ENCODE results near the gene CRISP3.
"Not testable (repeated sequence)": the region's sequence is repeated elsewhere in the genome, so short reads cannot be mapped to it uniquely, and the experiment has no call there.

The CRISP3 gene

DNA sequence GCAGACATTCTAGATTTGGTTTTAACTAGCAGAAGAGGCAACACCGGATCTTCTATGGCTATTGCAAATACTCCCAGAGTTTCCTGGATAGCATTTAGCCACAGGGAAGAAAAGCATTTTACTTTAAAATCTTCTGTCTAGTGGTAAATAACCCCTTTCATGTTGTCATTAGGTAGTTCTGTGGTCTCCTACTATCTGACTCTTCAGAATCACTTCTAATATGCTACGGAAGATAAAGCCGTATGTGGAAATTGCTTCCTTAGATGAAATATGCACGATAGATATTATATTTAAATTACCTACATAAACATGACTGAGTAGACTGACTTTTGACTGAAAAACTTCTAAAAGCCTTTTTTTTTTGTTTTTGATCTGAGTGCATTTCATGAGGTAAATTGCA is 759 bp downstream of the CRISP3 start:
- no peak overlapping the region for H3K9ac ChIP-seq (ENCODE audit: low read depth, low read length)
- H3K27ac ChIP-seq (ENCODE audit: low read depth, low read length), result no peak overlapping the region
- H3K36me3 ChIP-seq (ENCODE audit: control insufficient read depth, insufficient read depth, low read length), result no peaks in the 10 kb centered on the region
- H3K27me3 ChIP-seq (ENCODE audit: control insufficient read depth, insufficient read depth, low read length), result no peaks in the 10 kb centered on the region
- no peaks in the 10 kb centered on the region for H3K9me3 ChIP-seq (ENCODE audit: control insufficient read depth, insufficient read depth, low read length)
- H3K4me3 ChIP-seq (ENCODE audit: low read depth, low read length), result no peak overlapping the region
- H3K4me1 ChIP-seq (ENCODE audit: control insufficient read depth, insufficient read depth, low read length), result no peaks in the 10 kb centered on the region

GRCh38 chr6:49739423-49739822 is 4.8 kb downstream of the CRISP3 start:
- Histone ChIP-seq H3K27me3 (ENCODE audit: control insufficient read depth, insufficient read depth, low read length) (no peaks in the 10 kb centered on the region), H3K9me3 (ENCODE audit: control insufficient read depth, insufficient read depth, low read length) (no peaks in the 10 kb centered on the region), H3K9ac (ENCODE audit: low read depth, low read length) (no peak overlapping the region), H3K36me3 (ENCODE audit: control insufficient read depth, insufficient read depth, low read length) (no peaks in the 10 kb centered on the region), H3K4me1 (ENCODE audit: control insufficient read depth, insufficient read depth, low read length) (no peaks in the 10 kb centered on the region), H3K4me3 (ENCODE audit: low read depth, low read length) (no peak overlapping the region), H3K27ac (ENCODE audit: low read depth, low read length) (no peak overlapping the region)

DNA sequence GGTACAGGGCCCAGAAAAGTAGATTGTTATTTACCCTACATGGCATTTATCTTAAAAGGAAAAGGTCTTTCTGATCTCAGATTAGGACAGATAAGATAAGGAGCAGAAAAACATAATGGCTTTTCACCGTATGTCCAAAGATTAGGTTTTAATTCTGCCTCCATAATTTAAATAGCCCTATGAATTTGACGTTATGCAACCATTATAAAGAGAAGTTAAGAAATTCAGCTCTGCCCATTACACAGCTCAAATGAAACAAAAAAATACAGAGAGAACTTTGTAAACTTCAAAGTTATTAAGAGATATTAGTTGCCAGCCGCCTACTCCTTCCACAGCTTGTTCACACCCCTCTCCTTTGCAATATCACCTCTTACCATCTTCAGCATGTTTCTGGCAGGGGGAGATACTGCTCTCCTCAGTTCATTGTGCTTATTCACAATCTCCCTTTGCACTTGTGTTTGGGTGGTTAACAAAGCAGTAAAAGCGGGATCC is 8.1 kb downstream of the CRISP3 start:
- no peak overlapping the region for H3K27ac ChIP-seq (ENCODE audit: low read depth, low read length)
- no peak overlapping the region for H3K9ac ChIP-seq (ENCODE audit: low read depth, low read length)
- no peak overlapping the region for H3K4me3 ChIP-seq (ENCODE audit: low read depth, low read length)
- H3K36me3 ChIP-seq (ENCODE audit: control insufficient read depth, insufficient read depth, low read length), result no peaks in the 10 kb centered on the region
- no peaks in the 10 kb centered on the region for H3K9me3 ChIP-seq (ENCODE audit: control insufficient read depth, insufficient read depth, low read length)
- no peaks in the 10 kb centered on the region for H3K4me1 ChIP-seq (ENCODE audit: control insufficient read depth, insufficient read depth, low read length)
- no peaks in the 10 kb centered on the region for H3K27me3 ChIP-seq (ENCODE audit: control insufficient read depth, insufficient read depth, low read length)

- Histone ChIP-seq H3K9me3 (ENCODE audit: control insufficient read depth, insufficient read depth, low read length) (no peaks in the 10 kb centered on the region), H3K9ac (ENCODE audit: low read depth, low read length) (no peak overlapping the region), H3K27me3 (ENCODE audit: control insufficient read depth, insufficient read depth, low read length) (no peaks in the 10 kb centered on the region), H3K4me1 (ENCODE audit: control insufficient read depth, insufficient read depth, low read length) (no peaks in the 10 kb centered on the region), H3K4me3 (ENCODE audit: low read depth, low read length) (no peak overlapping the region), H3K36me3 (ENCODE audit: control insufficient read depth, insufficient read depth, low read length) (no peaks in the 10 kb centered on the region), H3K27ac (ENCODE audit: low read depth, low read length) (no peak overlapping the region)
Observed at GRCh38 chr6:49733680-49734079, 10.5 kb downstream of the CRISP3 start.

DNA sequence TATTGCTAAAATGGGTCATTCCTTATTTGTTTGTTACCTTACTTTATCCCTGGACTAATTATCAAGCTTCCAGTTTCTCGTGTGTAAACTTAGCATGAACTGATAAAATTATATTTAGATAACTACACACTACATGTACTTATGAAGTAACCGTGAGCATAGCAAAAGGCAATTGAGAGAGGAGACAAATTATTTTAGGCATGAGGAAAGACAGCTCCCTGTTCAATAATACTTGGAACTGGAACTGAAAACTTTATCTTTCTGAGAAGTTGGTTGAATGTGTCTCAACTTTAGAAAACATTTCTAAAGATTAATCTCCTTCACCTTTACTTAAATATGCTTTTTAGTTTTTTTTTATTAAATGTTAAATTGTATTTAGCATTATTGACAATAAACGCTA is 11.4 kb downstream of the CRISP3 start:
- no peaks in the 10 kb centered on the region for H3K27me3 ChIP-seq (ENCODE audit: control insufficient read depth, insufficient read depth, low read length)

GRCh38 chr6:49730251-49730650 is 13.9 kb downstream of the CRISP3 start:
- no peaks in the 10 kb centered on the region for H3K36me3 ChIP-seq (ENCODE audit: control insufficient read depth, insufficient read depth, low read length)
- no peaks in the 10 kb centered on the region for H3K9me3 ChIP-seq (ENCODE audit: control insufficient read depth, insufficient read depth, low read length)
- H3K9ac ChIP-seq (ENCODE audit: low read depth, low read length), result no peak overlapping the region
- H3K27ac ChIP-seq (ENCODE audit: low read depth, low read length), result no peak overlapping the region
- no peaks in the 10 kb centered on the region for H3K4me1 ChIP-seq (ENCODE audit: control insufficient read depth, insufficient read depth, low read length)
- no peaks in the 10 kb centered on the region for H3K27me3 ChIP-seq (ENCODE audit: control insufficient read depth, insufficient read depth, low read length)
- H3K4me3 ChIP-seq (ENCODE audit: low read depth, low read length), result no peak overlapping the region

More for the DNA sequence above, 11.4 kb downstream of the CRISP3 start:
- Histone ChIP-seq H3K9me3 (ENCODE audit: control insufficient read depth, insufficient read depth, low read length) (no peaks in the 10 kb centered on the region), H3K4me1 (ENCODE audit: control insufficient read depth, insufficient read depth, low read length) (no peaks in the 10 kb centered on the region), H3K36me3 (ENCODE audit: control insufficient read depth, insufficient read depth, low read length) (no peaks in the 10 kb centered on the region), H3K27ac (ENCODE audit: low read depth, low read length) (no peak overlapping the region), H3K4me3 (ENCODE audit: low read depth, low read length) (no peak overlapping the region), H3K9ac (ENCODE audit: low read depth, low read length) (no peak overlapping the region)

DNA sequence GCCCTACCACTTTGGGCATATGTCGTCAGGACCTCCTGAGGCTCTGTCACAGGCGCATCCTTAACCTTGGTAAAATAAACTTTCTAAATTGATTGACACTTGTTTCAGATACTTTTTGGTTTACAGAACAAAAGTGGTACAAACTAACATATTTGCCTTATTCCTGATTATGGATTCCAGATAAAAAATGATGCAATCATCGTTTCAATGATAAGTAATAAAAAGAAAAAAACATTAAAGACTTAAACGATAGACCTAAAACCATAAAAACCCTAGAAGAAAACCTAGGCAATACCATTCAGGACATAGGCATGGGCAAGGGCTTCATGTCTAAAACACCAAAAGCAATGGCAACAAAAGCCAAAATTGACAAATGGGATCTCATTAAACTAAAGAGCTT is 20.3 kb downstream of the CRISP3 start:
- H3K27me3 ChIP-seq (ENCODE audit: control insufficient read depth, insufficient read depth, low read length); H3K4me1 ChIP-seq (ENCODE audit: control insufficient read depth, insufficient read depth, low read length); H3K27ac ChIP-seq (ENCODE audit: low read depth, low read length); H3K4me3 ChIP-seq (ENCODE audit: low read depth, low read length); H3K9ac ChIP-seq (ENCODE audit: low read depth, low read length); H3K36me3 ChIP-seq (ENCODE audit: control insufficient read depth, insufficient read depth, low read length): not testable (repeated sequence)
- peaks cover 18% of the 10 kb centered on the region for H3K9me3 ChIP-seq (ENCODE audit: control insufficient read depth, insufficient read depth, low read length)

GRCh38 chr6:49721297-49721696 is 22.9 kb downstream of the CRISP3 start:
- Histone ChIP-seq H3K9me3 (ENCODE audit: control insufficient read depth, insufficient read depth, low read length) (peaks cover 26% of the 10 kb centered on the region), H3K9ac (ENCODE audit: low read depth, low read length) (no peak overlapping the region), H3K27me3 (ENCODE audit: control insufficient read depth, insufficient read depth, low read length) (no peaks in the 10 kb centered on the region), H3K4me3 (ENCODE audit: low read depth, low read length) (no peak overlapping the region), H3K4me1 (ENCODE audit: control insufficient read depth, insufficient read depth, low read length) (no peaks in the 10 kb centered on the region), H3K27ac (ENCODE audit: low read depth, low read length) (no peak overlapping the region), H3K36me3 (ENCODE audit: control insufficient read depth, insufficient read depth, low read length) (no peaks in the 10 kb centered on the region)

DNA sequence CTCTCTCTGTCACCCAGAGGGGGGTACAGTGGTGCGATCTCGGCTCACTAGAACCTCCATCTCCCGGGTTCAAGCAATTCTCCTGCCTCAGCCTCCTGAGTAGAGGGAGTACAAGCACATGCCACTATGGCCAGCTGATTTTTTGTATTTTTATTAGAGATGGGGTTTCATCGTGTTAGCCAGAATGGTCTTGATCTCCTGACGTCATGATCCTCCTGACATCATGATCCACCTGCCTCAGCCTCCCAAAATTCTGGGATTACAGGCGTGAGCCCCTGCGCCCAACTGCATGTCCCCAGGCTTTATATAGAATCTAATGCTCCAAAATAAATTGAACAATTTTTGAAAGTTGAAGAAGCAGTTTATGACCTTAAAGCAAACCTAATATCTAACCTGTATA is 23.8 kb downstream of the CRISP3 start:
- Histone ChIP-seq H3K4me3 (ENCODE audit: low read depth, low read length) (no peak overlapping the region), H3K27me3 (ENCODE audit: control insufficient read depth, insufficient read depth, low read length) (no peaks in the 10 kb centered on the region), H3K36me3 (ENCODE audit: control insufficient read depth, insufficient read depth, low read length) (no peaks in the 10 kb centered on the region), H3K9ac (ENCODE audit: low read depth, low read length) (no peak overlapping the region), H3K4me1 (ENCODE audit: control insufficient read depth, insufficient read depth, low read length) (no peaks in the 10 kb centered on the region), H3K9me3 (ENCODE audit: control insufficient read depth, insufficient read depth, low read length) (peaks cover 26% of the 10 kb centered on the region), H3K27ac (ENCODE audit: low read depth, low read length) (no peak overlapping the region)

DNA sequence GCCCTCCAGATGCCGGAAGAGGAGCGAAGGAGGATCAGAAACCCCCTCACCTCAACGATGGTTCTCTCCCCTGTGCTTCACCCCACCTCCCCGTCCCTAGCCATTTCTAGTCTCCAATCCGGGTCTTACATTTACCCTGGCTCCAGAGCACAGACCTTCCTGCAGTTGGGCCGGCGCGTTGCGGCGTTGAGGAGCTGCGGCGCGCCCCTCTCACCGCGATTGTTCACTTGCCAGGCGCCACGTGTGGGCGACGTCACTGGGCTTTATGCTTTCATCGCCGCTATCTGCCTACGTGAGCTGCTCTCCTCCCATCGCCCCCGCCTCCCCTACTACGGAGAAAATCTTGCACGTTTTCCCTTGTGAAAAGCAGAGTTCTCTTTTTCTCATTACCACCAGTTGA is 30.8 kb downstream of the CRISP3 start, which contains the start of gene CRISP2:
TSS of gene CRISP2 (minus strand) at position 198 of the 400 bp plus-strand sequence. CDS start 4,347 bp downstream, outside the sequence.
- Histone ChIP-seq H3K9me3 (ENCODE audit: control insufficient read depth, insufficient read depth, low read length) (0 out of 2 replicates have a peak, but pooled peaks cover 2% of the 10 kb centered on the region), H3K4me3 (ENCODE audit: low read depth, low read length) (0 out of 2 replicates have a peak within 1 kb of the TSS, but pooled peaks have one; percentile 18)

GRCh38 chr6:49698478-49698877 is 45.7 kb downstream of the CRISP3 start:
- H3K36me3 ChIP-seq (ENCODE audit: control insufficient read depth, insufficient read depth, low read length), result no peaks in the 10 kb centered on the region
- no peaks in the 10 kb centered on the region for H3K27me3 ChIP-seq (ENCODE audit: control insufficient read depth, insufficient read depth, low read length)
- no peaks in the 10 kb centered on the region for H3K9me3 ChIP-seq (ENCODE audit: control insufficient read depth, insufficient read depth, low read length)
- no peak overlapping the region for H3K4me3 ChIP-seq (ENCODE audit: low read depth, low read length)
- H3K9ac ChIP-seq (ENCODE audit: low read depth, low read length), result no peak overlapping the region
- H3K4me1 ChIP-seq (ENCODE audit: control insufficient read depth, insufficient read depth, low read length), result no peaks in the 10 kb centered on the region
- H3K27ac ChIP-seq (ENCODE audit: low read depth, low read length), result no peak overlapping the region

More for the DNA sequence above, 30.8 kb downstream of the CRISP3 start, which contains the start of gene CRISP2:
- Histone ChIP-seq H3K27ac (ENCODE audit: low read depth, low read length) (no peak within 1 kb of the TSS), H3K36me3 (ENCODE audit: control insufficient read depth, insufficient read depth, low read length) (no peaks in the 10 kb centered on the region), H3K9ac (ENCODE audit: low read depth, low read length) (no peak within 1 kb of the TSS), H3K27me3 (ENCODE audit: control insufficient read depth, insufficient read depth, low read length) (no peaks in the 10 kb centered on the region), H3K4me1 (ENCODE audit: control insufficient read depth, insufficient read depth, low read length) (no peaks in the 10 kb centered on the region)
